Measurements from ENCODE around the gene PLXNB3.

GRCh38 chrX:153776120-153776599, 12.1 kb downstream of the PLXNB3 start:
- TF ChIP-seq, protein P1, sequence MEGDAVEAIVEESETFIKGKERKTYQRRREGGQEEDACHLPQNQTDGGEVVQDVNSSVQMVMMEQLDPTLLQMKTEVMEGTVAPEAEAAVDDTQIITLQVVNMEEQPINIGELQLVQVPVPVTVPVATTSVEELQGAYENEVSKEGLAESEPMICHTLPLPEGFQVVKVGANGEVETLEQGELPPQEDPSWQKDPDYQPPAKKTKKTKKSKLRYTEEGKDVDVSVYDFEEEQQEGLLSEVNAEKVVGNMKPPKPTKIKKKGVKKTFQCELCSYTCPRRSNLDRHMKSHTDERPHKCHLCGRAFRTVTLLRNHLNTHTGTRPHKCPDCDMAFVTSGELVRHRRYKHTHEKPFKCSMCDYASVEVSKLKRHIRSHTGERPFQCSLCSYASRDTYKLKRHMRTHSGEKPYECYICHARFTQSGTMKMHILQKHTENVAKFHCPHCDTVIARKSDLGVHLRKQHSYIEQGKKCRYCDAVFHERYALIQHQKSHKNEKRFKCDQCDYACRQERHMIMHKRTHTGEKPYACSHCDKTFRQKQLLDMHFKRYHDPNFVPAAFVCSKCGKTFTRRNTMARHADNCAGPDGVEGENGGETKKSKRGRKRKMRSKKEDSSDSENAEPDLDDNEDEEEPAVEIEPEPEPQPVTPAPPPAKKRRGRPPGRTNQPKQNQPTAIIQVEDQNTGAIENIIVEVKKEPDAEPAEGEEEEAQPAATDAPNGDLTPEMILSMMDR (IDR thresholded peaks at IDR 0.05 in 8 of 11, conservative IDR thresholded peaks at IDR 0.05 in 3 of 11), result no peak
- TF ChIP-seq POLR2AphosphoS5 (IDR thresholded peaks at IDR 0.05) (no peak), POLR2A (IDR thresholded peaks at IDR 0.05) (no peak)

All from spleen (tissue), 7 donors.